Brain microvascular endothelial cell (primary cell): Measurements from ENCODE around the gene HBM.
"Not testable (repeated sequence)": the region's sequence is repeated elsewhere in the genome, so short reads cannot be mapped to it uniquely, and the experiment has no call there.

ENCODE experiments used
- DNase-seq: peaks from one replicate; pipeline ENCODE4 v3.0.0-alpha.2; 2020
- H3K27ac ChIP-seq: fragments of 250-450 bp; sonication (Bioruptor Pico); 2 replicates; pipeline ENCODE4 v1.5.1; 2020; ENCODE audit warnings: mild to moderate bottlenecking, moderate library complexity
- H3K27me3 ChIP-seq: fragments of 250-450 bp; sonication (Bioruptor Pico); replicated peaks from 2 replicates; pipeline ENCODE4 v1.5.1; 2020; ENCODE audit warnings: mild to moderate bottlenecking
- H3K36me3 ChIP-seq: fragments of 250-450 bp; sonication (Bioruptor Pico); replicated peaks from 2 replicates; pipeline ENCODE4 v1.5.1; 2020; ENCODE audit warnings: mild to moderate bottlenecking
- H3K4me3 ChIP-seq: 2 replicates; pipeline ENCODE4 v1.5.1; 2011; ENCODE audit warnings: low read depth, mild to moderate bottlenecking, control low read depth, low read length, moderate library complexity
- CTCF ChIP-seq: IDR thresholded peaks from 2 replicates; pipeline ENCODE4 v1.5.1; 2011; ENCODE audit warnings: low read depth, mild to moderate bottlenecking, moderate library complexity, low read length, control low read depth, inconsistent platforms; ENCODE audit errors: missing control alignments
- in situ Hi-C: cut with HindIII; loops from 2 replicates; pipeline ENCODE4 v1.10.0; 2017; ENCODE audit warnings: low sequenced_read_pairs, low pct_ligation_motif_present

HBM gene

GRCh38 chr16:166375-167121 lies 770 bp downstream of the HBM start:
- in situ Hi-C loops = no loop called here
- TF ChIP-seq CTCF = no peak
- H3K27ac ChIP-seq = no peak overlapping the region
- H3K4me3 ChIP-seq = no peak overlapping the region
- DNase-seq = no peak
- peaks cover 38% of the 10 kb centered on the region for H3K27me3 ChIP-seq
- no peaks in the 10 kb centered on the region for H3K36me3 ChIP-seq

GRCh38 chr16:167122-167690 lies 1.4 kb downstream of the HBM start:
- H3K4me3 ChIP-seq = no peak overlapping the region
- H3K27me3 ChIP-seq = peaks cover 41% of the 10 kb centered on the region
- H3K27ac ChIP-seq = no peak overlapping the region
- DNase-seq = no peak
- in situ Hi-C loops = no loop called here
- no peak for TF ChIP-seq CTCF
- no peaks in the 10 kb centered on the region for H3K36me3 ChIP-seq

GRCh38 chr16:168424-168823 lies 2.6 kb downstream of the HBM start:
- Histone ChIP-seq H3K36me3 (no peaks in the 10 kb centered on the region), H3K4me3 (no peak overlapping the region), H3K27ac (no peak overlapping the region), H3K27me3 (peaks cover 43% of the 10 kb centered on the region)
- no peak for TF ChIP-seq CTCF
- in situ Hi-C loops = no loop called here
- DNase-seq = no peak

GRCh38 chr16:169014-169413 lies 3.2 kb downstream of the HBM start:
- no peak overlapping the region for H3K4me3 ChIP-seq
- H3K27ac ChIP-seq = no peak overlapping the region
- TF ChIP-seq CTCF = no peak
- peaks cover 45% of the 10 kb centered on the region for H3K27me3 ChIP-seq
- no peak for DNase-seq
- in situ Hi-C loops = no loop called here
- H3K36me3 ChIP-seq = no peaks in the 10 kb centered on the region

GRCh38 chr16:170088-170507 lies 4.3 kb downstream of the HBM start:
- in situ Hi-C loops, H3K27ac ChIP-seq, H3K4me3 ChIP-seq, H3K36me3 ChIP-seq: not testable (repeated sequence)
- DNase-seq = peak; percentile 40
- H3K27me3 ChIP-seq = peaks cover 44% of the 10 kb centered on the region

GRCh38 chr16:170788-171187 lies 5.0 kb downstream of the HBM start:
- no peak for TF ChIP-seq CTCF
- no peak for DNase-seq
- H3K36me3 ChIP-seq = no peaks in the 10 kb centered on the region
- H3K4me3 ChIP-seq = no peak overlapping the region
- peaks cover 44% of the 10 kb centered on the region for H3K27me3 ChIP-seq
- H3K27ac ChIP-seq = no peak overlapping the region
- in situ Hi-C loops = no loop called here

- H3K36me3 ChIP-seq, H3K4me3 ChIP-seq, DNase-seq, in situ Hi-C loops, H3K27ac ChIP-seq: not testable (repeated sequence)
- peaks cover 32% of the 10 kb centered on the region for H3K27me3 ChIP-seq
Observed at GRCh38 chr16:172374-172941, 6.7 kb downstream of the HBM start, which contains the start of gene HBA2. Gene HBA2, plus strand, starts transcription at chr16:172876. Its CDS starts 37 bp downstream, at chr16:172913.

GRCh38 chr16:173211-173854 lies 7.6 kb downstream of the HBM start:
- H3K27me3 ChIP-seq = peaks cover 32% of the 10 kb centered on the region
- DNase-seq, H3K4me3 ChIP-seq, H3K27ac ChIP-seq, H3K36me3 ChIP-seq, in situ Hi-C loops: not testable (repeated sequence)
